Ammon's horn (tissue), 1 donor: Measurements from ENCODE around the gene CSRNP3.

Source experiments
- DNase-seq: peaks from one replicate; pipeline ENCODE4 v3.0.0-alpha.2; 2016; ENCODE audit warnings: low spot score

CSRNP3 gene

DNA sequence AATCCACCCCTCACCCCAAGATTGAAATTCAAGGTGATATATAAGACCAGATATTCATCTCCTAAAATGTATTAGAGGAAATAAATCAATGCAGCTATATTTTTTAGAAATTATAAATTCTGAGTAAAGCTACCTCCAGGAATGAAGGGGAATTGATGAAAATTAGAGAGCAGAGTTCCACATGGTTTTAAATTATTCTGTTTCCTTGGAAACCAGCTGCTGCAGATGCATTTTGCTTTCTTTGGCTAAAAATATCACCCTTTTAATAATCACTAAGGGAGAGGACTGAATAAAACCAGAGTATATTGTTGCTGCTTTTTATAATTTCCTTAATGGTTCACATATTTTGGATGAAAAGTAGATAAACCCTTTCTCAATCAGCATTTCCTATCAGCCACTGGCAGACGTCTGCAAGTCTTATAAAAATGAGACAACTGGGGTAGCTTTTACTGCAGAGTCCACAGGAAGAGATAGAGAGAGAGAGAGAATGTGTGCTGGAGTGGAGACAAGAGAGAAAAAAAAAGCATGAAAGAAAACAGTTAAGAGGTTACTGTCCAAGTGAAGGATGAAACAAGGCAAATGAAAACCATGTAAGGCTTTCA, 2.0 kb downstream of the CSRNP3 start:
- DNase-seq = no peak

GRCh38 chr2:165472922-165473321, 3.4 kb downstream of the CSRNP3 start:
- DNase-seq = no peak

DNA sequence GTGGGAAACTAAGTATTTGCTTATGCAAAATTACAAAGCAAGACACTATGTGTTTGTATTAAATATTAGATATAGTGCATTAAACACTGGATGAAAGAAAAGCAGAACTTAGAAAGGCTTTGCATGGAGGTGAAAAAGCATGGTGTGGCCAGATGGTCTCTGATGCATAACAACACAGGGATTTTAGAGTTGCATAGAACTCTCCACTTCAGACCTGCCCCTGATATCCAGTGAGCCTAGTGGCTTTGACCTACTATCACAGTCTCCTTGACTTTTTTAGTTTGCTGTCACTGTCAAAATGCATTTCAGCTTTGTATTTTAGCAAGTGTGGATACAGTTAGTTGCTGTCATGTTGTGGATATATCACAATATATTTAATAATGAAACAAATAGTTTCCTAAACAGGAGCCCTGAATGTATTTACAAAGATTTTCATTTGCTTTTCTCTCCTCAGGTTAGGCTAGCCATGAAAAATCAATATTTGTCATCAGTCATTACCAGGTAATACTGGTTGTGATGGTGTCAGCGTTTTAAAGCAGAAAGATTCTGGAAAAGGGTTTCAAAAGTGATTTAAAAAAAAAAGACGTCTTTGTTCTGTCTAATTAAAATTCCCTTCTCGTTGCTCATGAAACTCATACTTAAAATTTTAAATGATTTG, 5.2 kb downstream of the CSRNP3 start:
- DNase-seq = no peak

DNA sequence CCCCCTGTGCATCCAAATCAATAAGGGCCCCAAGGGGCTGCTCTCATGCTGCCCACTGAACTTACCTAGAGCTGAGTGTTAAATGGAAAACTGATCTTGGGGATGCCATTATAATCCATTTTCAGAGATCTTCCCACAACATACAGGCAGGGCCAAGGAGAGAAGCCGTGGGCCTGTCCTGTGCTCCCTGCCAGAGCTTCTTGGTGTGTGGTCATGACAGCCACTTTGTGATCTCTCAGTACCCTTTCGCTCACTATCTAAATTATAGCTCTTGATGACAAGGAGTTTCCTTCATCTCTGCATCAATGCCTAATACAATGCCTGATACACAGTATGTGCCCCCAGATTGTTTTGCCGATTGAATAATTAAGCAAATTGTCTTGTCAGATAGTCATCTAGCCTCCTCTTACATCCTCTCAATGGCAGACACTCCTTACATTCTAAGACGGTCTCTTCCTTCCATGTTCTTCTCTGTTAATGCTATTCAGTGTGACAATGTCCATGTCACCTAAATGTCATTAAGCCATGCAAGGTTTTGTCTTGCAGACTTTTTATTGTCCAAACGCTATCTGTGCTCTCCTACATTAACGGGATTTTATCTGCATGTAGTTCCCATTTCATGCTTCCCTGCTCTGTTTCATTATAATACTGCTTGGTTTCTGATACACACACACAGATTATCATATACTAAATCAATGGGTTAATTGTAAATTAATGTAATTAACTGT, 5.9 kb downstream of the CSRNP3 start:
- DNase-seq = no peak

DNA sequence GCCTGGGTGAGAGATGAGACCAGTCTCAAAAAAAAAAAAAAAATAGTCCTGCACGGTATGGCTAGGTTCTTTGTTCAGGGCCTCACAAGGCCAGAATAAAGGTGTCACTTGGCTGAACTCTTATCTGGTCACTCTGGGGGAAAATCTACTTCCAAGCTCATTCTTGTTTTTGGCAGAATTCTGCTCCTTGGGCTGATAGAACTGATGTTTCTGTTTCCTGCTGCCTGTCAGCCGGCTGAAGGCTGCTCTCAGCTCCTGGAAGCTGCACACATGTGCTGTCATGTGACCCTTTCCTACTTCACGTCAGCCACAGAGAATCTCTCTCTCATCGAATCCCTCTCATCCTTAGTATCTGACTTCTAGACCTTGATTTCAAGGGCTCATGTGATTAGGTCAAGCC, 10.4 kb downstream of the CSRNP3 start:
- no peak for DNase-seq

- DNase-seq = no peak
Observed at GRCh38 chr2:165494573-165494972, 25.1 kb downstream of the CSRNP3 start.

DNA sequence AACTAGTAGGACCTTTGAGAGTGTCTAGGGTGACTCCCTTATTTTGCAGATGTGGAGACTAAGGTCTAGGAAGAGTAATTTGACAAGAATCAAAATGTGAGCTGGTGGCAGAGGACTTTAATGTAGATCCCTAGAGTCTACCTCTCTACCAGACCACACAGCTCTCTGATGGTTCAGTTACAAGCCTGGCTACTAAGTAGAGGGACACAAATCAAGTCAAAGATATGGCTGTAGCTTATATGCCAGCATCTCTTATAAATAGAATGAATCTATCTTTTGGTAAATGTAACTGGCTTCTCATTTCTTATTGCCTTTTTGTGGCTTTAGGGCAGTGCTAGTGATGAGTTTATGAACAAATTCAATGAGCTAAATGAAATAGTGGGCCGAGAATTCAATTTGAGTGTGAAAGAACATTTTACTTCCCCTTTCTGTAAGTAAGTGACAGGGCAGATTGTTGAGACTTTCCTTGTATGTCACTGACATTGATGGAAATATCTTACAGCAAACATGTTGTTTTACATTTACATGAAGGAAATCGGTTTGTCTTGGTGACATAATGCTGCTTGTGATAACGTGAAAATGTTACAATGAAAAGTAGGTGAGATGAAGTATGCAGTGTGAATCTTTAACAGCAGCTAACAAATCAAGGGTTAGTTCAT, 28.3 kb downstream of the CSRNP3 start:
- no peak for DNase-seq

DNA sequence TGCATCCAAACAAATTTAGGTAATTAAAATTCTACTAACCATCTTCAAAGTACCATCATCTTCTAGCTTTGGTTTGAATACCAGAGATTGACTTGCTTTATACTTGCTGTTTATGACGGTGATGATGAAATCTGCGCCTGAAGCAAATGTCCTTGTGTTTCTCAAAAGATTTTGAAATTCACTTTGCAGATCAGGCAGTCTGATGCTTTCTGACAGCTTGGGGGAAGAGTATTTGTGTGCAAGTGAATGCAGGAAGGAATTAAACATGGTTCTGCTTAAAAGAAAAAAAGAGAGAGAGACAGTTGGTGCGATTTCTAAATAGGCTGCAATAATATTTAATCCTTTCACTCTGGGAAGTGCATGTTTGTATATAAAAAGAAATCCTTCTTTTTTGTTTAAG, 29.6 kb downstream of the CSRNP3 start:
- peak; percentile 20 for DNase-seq

GRCh38 chr2:165500001-165500400, 30.5 kb downstream of the CSRNP3 start:
- DNase-seq = no peak

DNA sequence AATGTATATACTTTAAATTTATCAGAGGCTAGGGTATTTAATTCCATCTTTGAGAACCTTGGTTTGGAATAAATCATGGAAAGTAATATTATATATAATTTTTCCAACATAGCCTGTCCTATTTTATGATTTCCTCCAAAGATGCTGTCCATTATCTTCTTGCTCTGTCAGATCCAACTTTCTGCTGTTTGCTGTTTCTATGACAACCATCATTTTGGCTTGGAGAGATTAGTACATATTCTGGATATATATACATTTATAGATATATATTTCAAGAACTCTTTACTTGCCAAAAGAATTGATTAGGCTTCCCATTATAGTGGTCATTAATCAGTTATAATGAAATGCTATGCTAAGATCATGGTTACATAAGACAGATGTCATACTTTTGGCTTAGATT, 31.3 kb downstream of the CSRNP3 start:
- no peak for DNase-seq

GRCh38 chr2:165505514-165505913, 36.0 kb downstream of the CSRNP3 start:
- DNase-seq = no peak

GRCh38 chr2:165508927-165509326, 39.4 kb downstream of the CSRNP3 start:
- DNase-seq = no peak

GRCh38 chr2:165513479-165513878, 44.0 kb downstream of the CSRNP3 start:
- DNase-seq = no peak

- DNase-seq = no peak
Observed at GRCh38 chr2:165518611-165519010, 49.1 kb downstream of the CSRNP3 start.

GRCh38 chr2:165522719-165523118, 53.2 kb downstream of the CSRNP3 start:
- no peak for DNase-seq

DNA sequence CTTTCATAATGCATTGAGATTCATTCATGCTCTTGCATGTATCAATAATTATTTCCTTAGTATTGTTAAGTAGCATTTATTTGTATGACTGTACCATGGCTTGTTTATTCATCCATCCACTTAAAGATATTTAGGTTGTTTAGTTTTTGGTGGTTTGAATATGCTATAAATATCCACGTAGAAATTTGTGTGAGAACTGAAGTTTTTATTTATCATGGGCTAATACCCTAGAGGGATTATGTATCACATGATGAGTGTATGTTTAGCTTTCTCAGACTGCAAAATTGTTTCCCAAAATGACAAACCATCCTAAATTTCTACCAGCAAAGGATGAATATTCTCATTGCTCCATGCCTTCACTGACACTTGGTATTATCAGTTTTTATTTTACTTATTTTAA, 55.2 kb downstream of the CSRNP3 start:
- DNase-seq = no peak

- DNase-seq = no peak
Observed at GRCh38 chr2:165528691-165529090, 59.2 kb downstream of the CSRNP3 start.

DNA sequence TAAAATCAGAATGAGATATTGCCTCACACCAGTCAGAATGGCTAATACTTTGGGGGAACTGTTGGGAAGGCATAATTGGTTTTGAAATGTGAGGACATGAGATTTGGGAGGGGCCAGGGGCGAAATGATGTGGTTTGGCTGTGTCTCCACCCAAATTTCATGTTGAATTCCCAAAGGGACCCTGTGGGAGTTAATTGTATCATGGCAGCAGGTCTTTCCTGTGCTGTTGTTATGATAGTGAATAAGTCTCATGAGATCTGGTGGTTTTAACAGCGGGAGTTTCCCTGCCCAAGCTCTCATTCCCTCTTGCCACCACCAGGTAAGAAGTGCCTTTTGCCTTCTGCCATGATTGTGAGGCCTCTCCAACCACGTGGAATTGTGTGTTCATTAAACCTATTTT, 59.6 kb downstream of the CSRNP3 start:
- no peak for DNase-seq

- no peak for DNase-seq
Observed at GRCh38 chr2:165533331-165533730, 63.8 kb downstream of the CSRNP3 start.

GRCh38 chr2:165535471-165535870, 66.0 kb downstream of the CSRNP3 start:
- no peak for DNase-seq

GRCh38 chr2:165536851-165537499, 67.5 kb downstream of the CSRNP3 start:
- no peak for DNase-seq

- DNase-seq = peak; percentile 15
Observed at GRCh38 chr2:165539985-165540384, 70.5 kb downstream of the CSRNP3 start.
